GM13976 (cell line): ENCODE data around the gene CHCHD6.

Source experiments
- DNase-seq: peaks from one replicate; pipeline ENCODE4 v3.0.0; 2012; ENCODE audit warnings: low spot score
- in situ Hi-C: fragments of 300-500 bp; cut with MboI; formaldehyde crosslinking; loops from one replicate; pipeline ENCODE4 v1.12.0; 2022; ENCODE audit warnings: low sequenced_read_pairs, mixed read lengths, inconsistent platforms; ENCODE audit not compliant: unreplicated experiment
- TF ChIP-seq, protein P1 (sequence below): IDR thresholded peaks from 2 replicates; pipeline ENCODE4 v1.5.1; 2012; ENCODE audit warnings: borderline replicate concordance, mild to moderate bottlenecking; ENCODE audit not compliant: insufficient read depth; ENCODE audit errors: extremely low read depth, missing control alignments, control extremely low read depth

CHCHD6 gene

DNA sequence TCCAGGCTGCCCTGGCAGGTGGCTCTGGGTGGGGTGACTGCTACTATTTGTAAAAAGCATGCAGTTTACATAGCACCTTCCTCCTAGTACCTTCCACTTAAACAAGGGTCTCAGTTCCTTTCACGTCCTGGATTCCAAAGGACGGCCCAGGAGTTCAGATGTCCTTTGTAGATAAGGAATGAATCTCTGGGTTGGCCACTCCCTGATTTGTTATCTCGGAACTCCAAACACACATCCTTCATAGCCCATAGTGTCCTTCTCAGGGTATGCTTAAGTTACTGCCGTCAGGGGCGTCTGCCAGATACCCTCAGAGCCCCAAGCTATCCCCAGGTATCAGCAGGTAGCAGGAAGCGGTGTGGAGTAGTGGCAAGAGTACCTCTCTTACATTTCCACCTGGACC lies 177.8 kb downstream of the CHCHD6 start:
- DNase-seq: no peak
- in situ Hi-C loops: no loop called here
- TF ChIP-seq, protein P1, sequence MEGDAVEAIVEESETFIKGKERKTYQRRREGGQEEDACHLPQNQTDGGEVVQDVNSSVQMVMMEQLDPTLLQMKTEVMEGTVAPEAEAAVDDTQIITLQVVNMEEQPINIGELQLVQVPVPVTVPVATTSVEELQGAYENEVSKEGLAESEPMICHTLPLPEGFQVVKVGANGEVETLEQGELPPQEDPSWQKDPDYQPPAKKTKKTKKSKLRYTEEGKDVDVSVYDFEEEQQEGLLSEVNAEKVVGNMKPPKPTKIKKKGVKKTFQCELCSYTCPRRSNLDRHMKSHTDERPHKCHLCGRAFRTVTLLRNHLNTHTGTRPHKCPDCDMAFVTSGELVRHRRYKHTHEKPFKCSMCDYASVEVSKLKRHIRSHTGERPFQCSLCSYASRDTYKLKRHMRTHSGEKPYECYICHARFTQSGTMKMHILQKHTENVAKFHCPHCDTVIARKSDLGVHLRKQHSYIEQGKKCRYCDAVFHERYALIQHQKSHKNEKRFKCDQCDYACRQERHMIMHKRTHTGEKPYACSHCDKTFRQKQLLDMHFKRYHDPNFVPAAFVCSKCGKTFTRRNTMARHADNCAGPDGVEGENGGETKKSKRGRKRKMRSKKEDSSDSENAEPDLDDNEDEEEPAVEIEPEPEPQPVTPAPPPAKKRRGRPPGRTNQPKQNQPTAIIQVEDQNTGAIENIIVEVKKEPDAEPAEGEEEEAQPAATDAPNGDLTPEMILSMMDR: no peak

DNA sequence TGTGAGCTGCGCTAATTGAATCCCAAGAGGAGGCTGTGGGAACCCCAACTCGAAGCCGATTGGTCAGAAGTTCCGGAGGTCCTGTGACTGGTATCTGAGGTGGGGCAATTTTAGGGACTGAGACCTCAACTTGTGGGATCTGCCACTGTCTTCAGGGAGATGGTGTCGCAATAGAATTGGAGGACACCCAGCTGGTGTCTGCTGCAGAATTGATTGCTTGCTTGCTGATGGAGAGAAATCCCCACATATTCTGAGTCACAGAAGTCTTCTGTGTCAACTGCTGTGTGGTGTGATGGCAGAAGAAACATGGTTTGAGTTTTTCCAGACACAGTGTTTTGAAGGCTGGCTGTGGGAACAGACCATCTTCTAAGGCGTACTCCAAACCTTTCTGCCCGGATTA lies 179.2 kb downstream of the CHCHD6 start:
- in situ Hi-C loops: no loop called here

DNA sequence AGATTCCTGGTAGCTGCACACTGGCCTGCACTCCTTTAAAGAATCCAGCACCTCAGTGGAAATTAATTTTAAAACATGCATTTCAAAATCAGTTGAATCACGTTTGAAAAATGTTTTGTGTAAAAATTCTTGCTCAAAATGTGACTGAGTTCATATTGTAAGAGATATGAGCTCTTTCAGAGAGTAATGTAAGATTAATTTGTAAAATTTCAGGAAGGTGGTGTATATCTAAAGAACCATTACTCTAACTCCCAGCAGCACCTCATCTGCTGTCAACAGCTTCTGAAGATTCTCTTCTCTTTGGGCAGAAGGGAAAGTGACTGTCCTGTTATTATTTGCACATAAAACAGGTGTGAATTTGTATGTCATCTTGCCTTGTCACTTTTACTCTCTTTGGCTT lies 181.4 kb downstream of the CHCHD6 start:
- DNase-seq: no peak
- in situ Hi-C loops: no loop called here
- TF ChIP-seq, protein P1: no peak

More for the DNA sequence above, 179.2 kb downstream of the CHCHD6 start:
- DNase-seq: no peak
- TF ChIP-seq, protein P1: no peak

DNA sequence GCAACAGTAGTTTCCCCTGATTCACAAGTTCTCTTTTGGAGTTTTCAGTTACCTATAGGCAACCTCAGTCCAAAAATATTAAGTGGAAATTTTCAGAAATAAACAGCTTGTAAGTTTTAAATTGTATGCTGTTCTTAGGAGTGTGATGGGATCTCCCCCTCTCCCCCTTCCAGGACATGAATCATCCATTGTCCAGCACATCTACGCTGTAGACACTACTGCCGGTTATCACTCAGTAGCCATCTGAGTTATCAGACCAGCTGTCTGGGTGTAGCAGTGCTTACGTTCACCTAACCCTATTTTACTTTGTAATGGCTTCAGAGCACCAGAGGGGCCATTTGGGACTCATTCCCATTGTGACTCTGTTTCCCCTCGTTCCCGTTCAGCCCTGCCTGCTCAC lies 182.2 kb downstream of the CHCHD6 start:
- TF ChIP-seq, protein P1: no peak
- in situ Hi-C loops: no loop called here
- DNase-seq: no peak

DNA sequence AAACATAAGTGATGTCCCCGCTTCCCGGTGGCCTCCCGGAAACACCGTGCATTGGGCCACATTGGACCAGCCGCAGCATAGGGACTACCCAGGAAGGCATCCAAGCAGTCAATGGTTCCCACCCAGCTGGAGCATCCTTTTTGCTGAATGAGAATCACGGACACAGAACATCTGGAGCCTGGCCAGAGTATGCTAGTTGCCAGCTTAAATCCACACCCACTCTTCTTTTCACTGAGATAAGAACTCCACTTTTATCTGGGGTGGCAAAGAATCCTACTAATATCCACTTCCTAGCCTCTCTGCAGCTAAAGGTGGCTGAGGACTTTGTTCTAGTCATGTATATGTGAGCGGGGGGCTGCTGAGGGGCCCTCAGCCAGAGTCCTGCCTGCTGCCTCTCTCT lies 183.6 kb downstream of the CHCHD6 start:
- no peak for DNase-seq
- TF ChIP-seq, protein P1: no peak
- in situ Hi-C loops: no loop called here

DNA sequence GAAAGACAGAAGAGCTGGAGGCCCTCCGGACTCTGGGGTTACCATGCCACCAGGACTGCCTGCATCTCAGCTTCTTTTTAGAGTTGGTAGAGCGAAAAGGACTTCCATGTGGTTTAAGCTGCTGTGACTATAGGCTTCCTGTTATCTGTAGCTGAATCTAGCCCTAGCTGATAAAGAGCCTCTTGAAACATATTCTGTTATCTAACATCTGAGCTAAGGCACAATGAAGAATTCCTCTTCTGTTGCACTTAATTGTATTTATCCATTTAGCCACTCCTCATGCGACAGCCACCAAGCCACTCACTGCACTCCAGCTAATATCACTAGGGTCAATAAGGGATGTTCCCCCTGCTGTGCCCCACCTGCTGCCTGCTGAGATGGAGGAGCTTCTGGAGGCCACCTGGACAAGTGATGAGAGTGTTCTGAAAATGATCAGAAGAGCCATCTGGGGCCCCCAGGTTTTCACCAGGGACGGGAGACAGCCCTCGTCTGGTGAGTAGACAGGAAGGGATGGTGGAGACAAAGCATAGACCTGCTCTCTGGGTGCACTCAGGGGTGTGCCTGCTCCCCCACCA lies 184.2 kb downstream of the CHCHD6 start:
- no peak for DNase-seq
- in situ Hi-C loops: no loop called here
- TF ChIP-seq, protein P1: no peak

DNA sequence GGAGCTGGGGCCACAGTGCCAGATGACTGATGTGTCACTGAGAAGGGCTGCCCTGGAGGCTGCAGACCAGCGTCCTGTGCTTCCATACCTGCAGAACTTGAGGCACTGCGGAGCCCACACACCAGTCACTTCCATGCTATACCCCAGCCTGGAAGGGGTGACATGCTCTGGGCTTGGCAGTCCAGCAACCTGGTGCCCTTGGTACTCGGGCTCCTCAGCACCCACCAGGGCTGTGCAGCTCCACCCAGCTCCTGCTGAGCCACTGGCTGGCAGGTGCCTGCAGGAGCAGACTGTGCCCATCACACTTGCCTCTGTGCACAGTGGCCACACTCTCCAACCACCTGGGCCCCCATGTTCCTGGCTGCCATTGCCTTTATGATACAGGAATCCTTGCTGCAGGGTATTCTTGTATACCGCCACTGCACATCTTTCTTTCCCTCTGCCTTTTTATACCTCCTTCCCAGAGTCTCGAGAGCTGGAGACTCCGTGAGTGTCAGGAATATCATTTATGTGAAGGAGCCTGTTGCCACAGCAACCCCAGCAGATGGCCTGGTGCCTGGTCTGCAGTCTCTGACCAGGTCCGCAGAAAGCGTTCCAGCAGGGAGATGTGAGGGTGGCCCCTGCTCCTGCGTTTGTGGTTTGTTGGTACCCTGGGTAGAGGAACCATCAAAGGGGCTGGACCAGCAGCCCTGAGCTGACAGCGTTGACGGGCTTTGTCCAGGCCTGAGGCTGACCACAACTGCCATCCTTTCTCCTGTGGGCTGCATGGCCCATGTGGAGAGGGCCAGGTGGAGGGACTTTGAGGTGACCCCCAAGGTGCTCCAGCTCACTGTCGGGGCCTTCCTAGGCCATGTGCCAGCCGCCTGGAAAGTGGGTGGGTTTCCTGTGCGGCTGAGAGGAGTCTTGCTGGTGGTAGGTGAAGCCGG lies 185.5 kb downstream of the CHCHD6 start:
- TF ChIP-seq, protein P1: no peak
- no peak for DNase-seq
- in situ Hi-C loops: no loop called here
